Measurements from ENCODE around the gene GRID2.
A peak's percentile ranks its signal among the peaks of the same experiment; 100 is the strongest.
"Not testable (repeated sequence)": the region's sequence is repeated elsewhere in the genome, so short reads cannot be mapped to it uniquely, and the experiment has no call there.

GRID2 gene

GRCh38 chr4:93221771-93222170 is 918.0 kb downstream of the GRID2 start:
- no peak for DNase-seq

DNA sequence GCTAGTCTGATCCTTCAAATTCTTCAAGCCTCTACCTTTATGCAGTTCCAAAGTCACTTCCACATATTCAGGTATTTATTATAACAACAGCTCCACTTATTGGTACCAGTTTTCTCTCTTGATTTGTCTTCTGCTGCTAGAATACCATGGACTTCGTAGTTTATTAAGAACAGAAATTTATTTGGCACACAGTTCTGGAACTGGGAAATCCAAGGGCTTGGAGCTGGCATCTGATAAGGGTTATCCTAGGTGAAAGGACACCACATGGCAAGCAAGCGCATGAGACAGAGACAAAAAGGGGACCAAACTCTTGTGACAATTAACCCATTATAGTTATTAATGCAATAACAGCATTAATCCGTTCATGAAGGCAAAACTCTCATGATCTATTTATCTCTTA is 924.3 kb downstream of the GRID2 start:
- DNase-seq: no peak

- no peak for DNase-seq
Measured at GRCh38 chr4:93232883-93233282, 929.1 kb downstream of the GRID2 start.

- no peak for DNase-seq
Measured at GRCh38 chr4:93237521-93237920, 933.8 kb downstream of the GRID2 start.

DNA sequence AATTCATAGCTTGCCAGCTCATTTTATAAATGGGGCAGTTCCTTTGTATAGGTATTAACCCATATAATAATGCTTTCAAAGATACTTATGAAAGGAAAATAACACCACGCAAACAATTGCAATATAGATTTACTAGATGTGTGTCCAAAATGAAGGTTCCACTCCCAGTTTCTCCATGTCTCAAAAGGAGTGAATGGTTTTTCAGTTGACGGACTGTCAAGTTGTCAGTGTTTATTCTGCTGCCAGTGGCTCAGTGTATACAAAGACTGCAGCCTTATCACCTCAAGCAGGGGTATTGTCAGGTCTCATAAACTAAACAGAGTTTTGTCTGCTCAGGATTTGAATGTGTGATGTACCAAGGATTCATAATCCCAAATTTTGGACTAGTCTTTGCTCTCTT is 939.5 kb downstream of the GRID2 start:
- DNase-seq: no peak

DNA sequence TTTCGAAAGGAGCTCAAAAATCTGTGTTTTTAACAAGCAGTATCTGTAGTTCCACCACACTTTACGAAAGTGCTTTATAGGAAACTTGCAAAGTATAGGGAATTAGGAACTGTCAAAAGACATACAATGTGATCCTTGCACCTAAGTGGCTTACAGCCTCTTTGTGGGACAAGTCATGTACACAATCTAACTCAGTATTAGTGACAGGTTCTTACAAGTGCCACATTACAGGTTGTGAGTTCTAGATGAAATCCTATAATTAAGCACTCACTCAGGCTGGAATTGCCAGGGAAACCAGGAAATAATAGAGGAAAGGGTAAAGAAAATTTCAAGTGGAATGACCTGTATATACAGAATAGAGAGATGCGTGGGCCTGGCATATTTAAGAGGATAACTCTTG is 957.4 kb downstream of the GRID2 start:
- no peak for DNase-seq

DNA sequence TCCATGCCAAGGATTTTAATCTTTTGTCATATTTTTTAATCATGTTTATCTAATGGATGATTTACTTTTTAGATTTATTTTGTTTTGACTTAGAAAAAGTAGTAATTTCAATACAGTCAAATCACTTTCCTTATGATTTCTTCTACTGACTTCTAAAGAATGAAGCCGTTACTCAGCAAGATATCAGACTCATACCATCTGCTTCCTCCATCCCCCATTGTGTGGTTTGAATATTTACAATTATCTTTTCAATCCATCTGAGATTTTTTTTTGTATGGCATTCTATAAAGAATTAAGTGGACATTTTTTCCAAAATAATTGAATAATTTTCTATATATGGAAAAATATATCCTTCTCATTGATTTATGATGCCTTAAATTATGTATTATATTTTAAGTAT is 959.4 kb downstream of the GRID2 start:
- DNase-seq: no peak

DNA sequence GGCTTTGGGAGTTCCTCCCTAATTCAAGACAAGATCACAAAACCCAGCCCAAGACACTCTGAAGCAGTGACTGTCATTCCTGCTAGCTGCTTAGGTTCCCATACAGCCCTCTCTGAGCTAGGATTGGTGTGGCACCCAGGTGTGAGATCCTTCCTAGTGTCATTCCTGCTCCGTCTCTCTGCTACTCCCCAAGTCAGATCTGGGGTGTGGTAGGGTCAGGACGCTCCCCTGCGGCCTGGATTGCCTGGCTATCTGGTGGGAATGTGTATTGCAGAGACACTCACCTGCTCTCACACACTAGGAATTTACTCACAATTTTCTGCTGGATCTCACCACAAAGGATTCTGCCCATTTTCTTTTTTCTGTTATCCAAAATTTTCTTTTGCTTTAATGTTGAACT is 964.0 kb downstream of the GRID2 start:
- DNase-seq: no peak

GRCh38 chr4:93285346-93285745 is 981.6 kb downstream of the GRID2 start:
- DNase-seq: no peak

GRCh38 chr4:93289241-93289640 is 985.5 kb downstream of the GRID2 start:
- no peak for DNase-seq

- DNase-seq: no peak
Measured at GRCh38 chr4:93289831-93290230, 986.1 kb downstream of the GRID2 start.

- no peak for DNase-seq
Measured at GRCh38 chr4:93299118-93299517, 995.4 kb downstream of the GRID2 start.

DNA sequence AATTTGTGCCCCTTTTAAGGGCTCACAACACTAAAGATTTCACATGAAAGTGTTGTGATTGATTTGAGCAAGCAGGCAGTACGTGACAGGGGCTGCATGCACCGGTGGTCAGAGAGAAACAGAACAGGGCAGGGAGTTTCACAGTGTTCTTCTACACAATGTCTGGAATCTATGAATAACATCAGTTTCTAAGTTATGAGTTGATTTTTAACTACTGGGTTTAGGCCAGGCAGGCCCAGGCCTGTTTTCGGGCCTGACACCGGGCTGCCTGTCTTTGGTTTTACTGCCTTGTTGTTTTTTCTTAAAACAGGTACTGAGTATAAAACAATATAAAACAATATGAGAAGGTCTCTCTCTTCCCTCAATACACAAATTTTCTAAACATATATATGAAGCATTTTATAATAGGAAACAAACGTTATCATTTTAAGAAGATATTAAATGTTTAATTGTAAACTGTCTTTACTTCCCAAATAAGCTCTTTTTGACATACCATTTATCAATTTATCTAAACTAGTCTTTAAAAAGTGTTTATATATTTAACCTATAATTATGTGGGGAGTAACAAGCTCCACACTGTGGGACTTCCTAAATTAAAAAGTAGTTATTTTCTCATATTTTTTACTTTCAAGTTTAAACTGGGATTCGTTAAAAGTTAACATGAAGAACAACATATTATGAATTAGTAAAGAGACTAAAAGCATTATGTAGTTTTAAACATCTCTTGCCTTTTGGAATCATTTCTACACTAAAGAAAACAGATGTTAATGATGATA is 997.2 kb downstream of the GRID2 start:
- DNase-seq: not testable (repeated sequence)

- DNase-seq: no peak
Measured at GRCh38 chr4:93302310-93302709, 998.5 kb downstream of the GRID2 start.

- no peak for DNase-seq
Measured at GRCh38 chr4:93303440-93303839, 999.7 kb downstream of the GRID2 start.

DNA sequence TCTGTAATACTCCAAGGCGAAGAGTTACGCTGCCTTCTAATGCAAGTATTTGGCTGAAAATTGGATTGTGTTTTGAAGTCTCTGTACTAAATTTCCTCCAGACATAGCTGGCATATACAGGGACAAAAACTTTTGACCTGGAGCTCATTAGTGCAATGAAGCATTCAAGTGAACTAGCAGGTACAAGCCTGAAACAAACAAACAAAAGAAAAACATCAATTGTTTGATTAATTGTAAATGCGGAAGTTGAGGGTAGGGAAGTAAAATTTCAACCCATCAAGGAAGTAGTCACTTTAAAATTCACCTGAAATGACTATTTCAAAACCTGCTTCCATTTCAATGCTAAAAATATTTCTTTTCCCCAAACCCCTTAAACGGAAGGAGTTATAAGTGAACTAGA is 1008.5 kb downstream of the GRID2 start:
- no peak for DNase-seq

DNA sequence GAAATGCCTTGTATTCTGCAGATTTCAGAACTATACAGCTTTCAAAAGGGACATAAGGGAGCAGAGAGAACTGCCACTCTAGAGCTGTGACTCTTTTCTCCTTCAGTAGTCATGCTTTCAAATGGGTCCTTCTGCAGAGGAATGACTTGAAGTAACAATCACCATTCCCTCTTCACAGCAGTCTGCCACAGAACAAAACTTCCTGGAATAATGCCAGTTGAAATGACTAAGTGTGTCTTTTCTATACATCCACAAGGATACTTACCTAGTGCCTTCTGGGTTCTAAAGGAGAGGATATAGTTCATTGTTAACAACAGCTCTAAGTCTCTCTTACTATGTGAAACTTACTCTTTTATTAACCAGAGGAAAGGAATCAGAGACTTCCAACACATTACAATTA is 1009.4 kb downstream of the GRID2 start:
- no peak for DNase-seq

DNA sequence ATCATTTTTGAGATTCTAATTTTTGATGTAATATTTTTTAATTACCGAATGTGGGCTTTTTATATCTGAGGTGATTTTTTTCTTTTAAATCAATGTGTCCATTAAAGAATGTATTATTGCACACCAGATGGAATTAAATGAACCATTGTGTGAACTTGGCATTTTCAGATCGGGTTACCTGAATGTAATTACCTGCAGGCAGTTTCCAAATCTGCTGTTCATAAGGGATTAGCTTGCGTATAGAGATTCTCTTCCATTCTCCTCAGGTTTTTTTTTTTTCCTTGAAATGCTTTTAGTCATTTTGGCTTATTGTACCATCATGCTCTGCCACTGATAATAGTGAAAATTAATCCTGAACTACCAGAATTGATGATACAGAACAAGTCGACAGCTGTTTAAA is 1013.3 kb downstream of the GRID2 start:
- DNase-seq: peak; percentile 7

DNA sequence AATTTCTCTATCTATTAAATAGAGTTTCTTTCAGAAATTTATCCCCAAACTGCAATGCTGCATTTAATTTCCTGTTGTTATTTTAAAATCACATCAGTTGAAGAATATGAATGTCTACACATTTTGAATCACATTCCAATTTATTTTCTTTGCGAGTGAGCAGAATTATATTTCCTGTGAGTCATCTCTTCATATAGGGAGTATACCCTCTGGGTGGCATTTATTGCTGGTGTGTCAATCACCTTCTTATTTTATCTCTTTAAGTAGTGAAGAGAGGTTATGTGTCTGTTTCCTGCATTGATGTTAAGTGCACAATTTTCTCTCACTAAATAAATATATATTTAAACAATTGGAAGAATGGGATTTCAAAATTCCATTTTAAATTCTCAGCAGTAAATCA is 1013.8 kb downstream of the GRID2 start:
- DNase-seq: no peak

- no peak for DNase-seq
Measured at GRCh38 chr4:93319041-93319440, 1015.3 kb downstream of the GRID2 start.

DNA sequence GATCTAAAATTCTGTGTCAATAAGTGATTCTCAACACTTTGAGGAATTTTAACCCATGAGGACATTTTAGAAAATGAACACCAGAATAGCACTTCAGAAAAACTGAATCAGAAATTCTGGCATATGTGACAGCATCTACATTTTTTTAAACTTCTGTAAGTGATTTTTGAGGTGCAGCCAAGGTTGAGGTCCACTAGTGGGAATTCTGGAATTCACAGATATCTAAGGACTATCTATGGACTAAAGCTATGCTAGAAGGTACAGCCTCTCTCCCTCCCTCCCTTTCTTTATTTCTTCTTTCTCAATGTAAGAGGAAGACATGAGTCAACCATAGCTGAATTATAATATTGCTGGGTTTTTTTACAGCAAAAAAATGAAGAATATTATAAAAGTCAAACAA is 1016.6 kb downstream of the GRID2 start:
- no peak for DNase-seq

DNA sequence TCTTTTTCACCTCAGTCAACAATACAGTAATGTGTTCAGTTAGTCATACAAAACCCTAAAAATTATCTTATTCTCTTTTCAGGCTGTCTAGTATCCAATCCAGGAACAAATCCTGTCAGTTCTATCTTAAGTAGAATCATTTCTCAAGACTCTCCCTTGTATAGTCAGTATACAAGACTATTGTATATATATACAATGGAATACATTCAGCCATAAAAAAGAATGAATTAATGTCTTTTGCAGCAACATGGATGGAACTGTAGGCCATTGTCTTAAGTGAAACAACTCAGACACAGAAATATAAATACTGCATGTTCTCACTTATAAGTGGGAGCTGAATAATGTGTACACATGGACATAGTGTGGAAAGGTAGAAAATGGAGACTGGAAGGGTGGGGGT is 1023.6 kb downstream of the GRID2 start:
- no peak for DNase-seq

- peak; percentile 4 for DNase-seq
Measured at GRCh38 chr4:93334003-93334402, 1030.2 kb downstream of the GRID2 start.

DNA sequence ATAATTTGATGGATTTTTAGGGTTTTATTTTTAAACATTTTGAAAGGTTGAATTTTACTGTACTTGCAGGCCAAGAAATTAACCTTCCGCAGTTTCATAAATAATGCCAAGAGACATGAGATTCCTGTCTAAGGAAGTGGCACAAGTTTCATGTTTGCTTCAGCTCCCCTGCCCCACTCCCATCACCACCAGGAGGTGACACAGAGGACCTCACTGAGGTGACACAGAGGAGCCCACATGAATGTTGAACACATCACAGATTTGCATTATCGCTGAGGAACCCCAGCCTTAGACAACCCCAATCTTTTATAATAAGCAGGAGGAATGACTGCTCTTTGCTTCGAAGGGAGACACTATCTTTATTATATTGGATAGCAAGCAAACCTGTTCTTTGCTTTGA is 1033.4 kb downstream of the GRID2 start:
- DNase-seq: no peak

DNA sequence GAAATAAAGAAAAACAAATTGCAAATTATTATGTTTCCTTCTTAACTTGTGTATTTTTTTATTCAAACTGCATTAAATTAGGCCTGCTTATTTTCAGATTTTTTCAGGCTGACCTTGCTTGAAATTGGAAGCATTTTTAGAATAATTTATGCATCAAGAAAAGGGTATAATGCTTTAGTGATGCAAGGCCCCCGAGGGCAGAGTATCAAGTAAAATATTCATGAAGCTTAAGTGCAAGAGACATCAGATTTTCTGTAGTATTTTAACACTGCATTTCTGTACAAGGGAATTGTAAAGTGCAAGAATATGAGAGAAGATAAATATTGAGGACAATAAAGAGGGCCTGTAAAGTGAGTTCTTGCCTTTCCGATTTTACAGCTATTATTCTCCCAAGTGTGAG is 1039.0 kb downstream of the GRID2 start:
- DNase-seq: no peak
